ENCODE data around the gene TAF6. TPM values are rescaled to one million over a fixed set of nuclear protein-coding genes. Genes with fewer than 3 reads are reported as not detected.

TAF6 gene
- total and polyA plus RNA-seq, 2 experiments from 2014 or later, result 56.3 to 141 TPM

- H3K4me3 ChIP-seq, result no peak overlapping the region
- no peak overlapping the region for H3K27ac ChIP-seq (ENCODE audit: low read depth)
- Mint-ChIP-seq H3K27me3 (ENCODE audit: insufficient read depth, low read depth, poor library complexity) (peaks cover 3% of the 10 kb centered on the region), H3K27ac (no peak overlapping the region), H3K4me3 (no peak overlapping the region), H3K9me3 (no peaks in the 10 kb centered on the region; the same call in 2 of the 3 replicates), H3K36me3 (ENCODE audit: low read depth) (no peaks in the 10 kb centered on the region), H3K4me1 (no peaks in the 10 kb centered on the region)
- H3K4me2 ChIP-seq, result no peak overlapping the region
- no peak overlapping the region for H2AFZ ChIP-seq
- no peak for DNase-seq (ENCODE audit: low spot score)
- no peak for ATAC-seq
- H3K9me2 ChIP-seq (ENCODE audit: insufficient read depth), result no peaks in the 10 kb centered on the region
- H3F3A ChIP-seq (replicated peaks; ENCODE audit: low read depth), result no peaks in the 10 kb centered on the region
- H4K20me1 ChIP-seq (replicated peaks; ENCODE audit: insufficient read depth), result no peaks in the 10 kb centered on the region
- H3K27me3 ChIP-seq (ENCODE audit: insufficient read depth), result no peaks in the 10 kb centered on the region
- TF ChIP-seq EZH2 (IDR thresholded peaks at IDR 0.05; ENCODE audit: low read depth, unreplicated experiment) (no peak), ZNF462 (CRISPR knock-in tag; IDR thresholded peaks at IDR 0.05) (no peak), EZH2phosphoT487 (IDR thresholded peaks at IDR 0.05; ENCODE audit: unreplicated experiment) (no peak), ZNF331 (CRISPR knock-in tag; IDR thresholded peaks at IDR 0.05; ENCODE audit: low read depth) (no peak), JUNB (IDR thresholded peaks at IDR 0.05; ENCODE audit: unreplicated experiment) (no peak), CREB1 (CRISPR knock-in tag; IDR thresholded peaks at IDR 0.05; ENCODE audit: low read depth) (no peak), POLR2AphosphoS5 (IDR thresholded peaks at IDR 0.05; ENCODE audit: low read depth) (no peak), NANOG (IDR thresholded peaks at IDR 0.05; ENCODE audit: borderline replicate concordance) (no peak), STAT1 (IDR thresholded peaks at IDR 0.05; ENCODE audit: unreplicated experiment) (no peak), REST (IDR thresholded peaks at IDR 0.05; ENCODE audit: unreplicated experiment) (no peak), ZNF114 (CRISPR knock-in tag; IDR thresholded peaks at IDR 0.05) (no peak), CTCF (conservative IDR thresholded peaks at IDR 0.05; ENCODE audit: low read depth in 2 of 2) (no peak), ETS1 (IDR thresholded peaks at IDR 0.05) (no peak)
- no peaks in the 10 kb centered on the region for H3K4me1 ChIP-seq (ENCODE audit: insufficient read depth)
- H3K36me3 ChIP-seq (ENCODE audit: insufficient read depth), result no peaks in the 10 kb centered on the region
- no peaks in the 10 kb centered on the region for H3K79me2 ChIP-seq (replicated peaks; ENCODE audit: insufficient read depth)
These were observed 18.9 kb upstream of the TAF6 start for GRCh38 chr7:100137851-100138760.
